Measurements from ENCODE around the gene BEST2. TPM values are rescaled to one million over a fixed set of nuclear protein-coding genes. Genes with fewer than 3 reads are reported as not detected.
"Not testable (repeated sequence)": the region's sequence is repeated elsewhere in the genome, so short reads cannot be mapped to it uniquely, and the experiment has no call there.

The BEST2 gene
- total RNA-seq, 1 experiment from 2014 or later, result not detected

- Histone ChIP-seq H3K79me2 (ENCODE audit: low read length) (peaks cover 28% of the 10 kb centered on the region), H3K4me1 (ENCODE audit: low read length) (peaks cover 43% of the 10 kb centered on the region)
- H3K27ac ChIP-seq (ENCODE audit: low read length); H2AFZ ChIP-seq (ENCODE audit: low read length); H3K9ac ChIP-seq (ENCODE audit: low read length); H3K4me2 ChIP-seq (ENCODE audit: low read depth, low read length, poor library complexity, severe bottlenecking); H4K20me1 ChIP-seq (ENCODE audit: insufficient read depth, low read depth, low read length); DNase-seq; H3K27me3 ChIP-seq (ENCODE audit: low read length); H3K36me3 ChIP-seq (ENCODE audit: insufficient read depth, low read length); H3K4me3 ChIP-seq (ENCODE audit: low read length); H3K9me3 ChIP-seq (ENCODE audit: low read length); H3K9me2 ChIP-seq (replicated peaks; ENCODE audit: insufficient read depth, low read length): not testable (repeated sequence)
Observed at GRCh38 chr19:12797607-12798006, 46.0 kb downstream of the BEST2 start.

- no peak overlapping the region for H3K27ac ChIP-seq (ENCODE audit: low read length)
- peaks cover 6% of the 10 kb centered on the region for H3K36me3 ChIP-seq (ENCODE audit: insufficient read depth, low read length)
- H3K9ac ChIP-seq (ENCODE audit: low read length), result peak overlapping the region; percentile 88
- no peaks in the 10 kb centered on the region for H3K9me2 ChIP-seq (replicated peaks; ENCODE audit: insufficient read depth, low read length)
- H3K4me2 ChIP-seq (ENCODE audit: low read depth, low read length, poor library complexity, severe bottlenecking), result peak overlapping the region; percentile 83
- H3K9me3 ChIP-seq (ENCODE audit: low read length), result no peaks in the 10 kb centered on the region
- H3K4me3 ChIP-seq (ENCODE audit: low read length), result peak overlapping the region; percentile 83; the same call in 1 of the 2 replicates
- H3K79me2 ChIP-seq (ENCODE audit: low read length), result peaks cover 20% of the 10 kb centered on the region
- peaks cover 30% of the 10 kb centered on the region for H3K4me1 ChIP-seq (ENCODE audit: low read length)
- no peaks in the 10 kb centered on the region for H4K20me1 ChIP-seq (ENCODE audit: insufficient read depth, low read depth, low read length)
- H2AFZ ChIP-seq (ENCODE audit: low read length), result no peak overlapping the region
- DNase-seq, result no peak
- H3K27me3 ChIP-seq (ENCODE audit: low read length), result no peaks in the 10 kb centered on the region
Observed at GRCh38 chr19:12799742-12800465, 48.3 kb downstream of the BEST2 start.

GRCh38 chr19:12800466-12800770, 48.8 kb downstream of the BEST2 start:
- Histone ChIP-seq H3K9me3 (ENCODE audit: low read length) (no peaks in the 10 kb centered on the region), H2AFZ (ENCODE audit: low read length) (no peak overlapping the region), H3K4me2 (ENCODE audit: low read depth, low read length, poor library complexity, severe bottlenecking) (peak overlapping the region; percentile 83), H3K9me2 (replicated peaks; ENCODE audit: insufficient read depth, low read length) (no peaks in the 10 kb centered on the region), H3K4me1 (ENCODE audit: low read length) (peaks cover 29% of the 10 kb centered on the region), H3K4me3 (ENCODE audit: low read length) (peak overlapping the region; percentile 83), H3K36me3 (ENCODE audit: insufficient read depth, low read length) (peaks cover 6% of the 10 kb centered on the region), H3K79me2 (ENCODE audit: low read length) (peaks cover 20% of the 10 kb centered on the region), H3K27ac (ENCODE audit: low read length) (peak overlapping the region; percentile 62; the same call in 1 of the 2 replicates), H3K9ac (ENCODE audit: low read length) (peak overlapping the region; percentile 88), H3K27me3 (ENCODE audit: low read length) (no peaks in the 10 kb centered on the region), H4K20me1 (ENCODE audit: insufficient read depth, low read depth, low read length) (no peaks in the 10 kb centered on the region)
- no peak for DNase-seq

GRCh38 chr19:12800923-12801465, 49.4 kb downstream of the BEST2 start:
- 0 out of 2 replicates have a peak overlapping the region, but pooled peaks have one; percentile 92 for H2AFZ ChIP-seq (ENCODE audit: low read length)

GRCh38 chr19:12801466-12802266, 50.1 kb downstream of the BEST2 start, which contains the start of the genes PRDX2 and THSD8:
PRDX2 (minus strand) TSS chr19:12801800; CDS start chr19:12801261, 539 bp downstream.
THSD8 (plus strand) TSS chr19:12802069; CDS start chr19:12802072, 3 bp downstream.
- H3K9me2 ChIP-seq (replicated peaks; ENCODE audit: insufficient read depth, low read length), result no peaks in the 10 kb centered on the region
- H3K79me2 ChIP-seq (ENCODE audit: low read length), result peaks cover 22% of the 10 kb centered on the region
- H2AFZ ChIP-seq (ENCODE audit: low read length), result peak within 1 kb of the TSS; percentile 92; the same call in 1 of the 2 replicates
- peak within 1 kb of the TSS; percentile 83 for H3K4me3 ChIP-seq (ENCODE audit: low read length)
- DNase-seq, result peak; percentile 96
- H4K20me1 ChIP-seq (ENCODE audit: insufficient read depth, low read depth, low read length), result no peaks in the 10 kb centered on the region
- peak within 1 kb of the TSS; percentile 62 for H3K27ac ChIP-seq (ENCODE audit: low read length)
- H3K4me2 ChIP-seq (ENCODE audit: low read depth, low read length, poor library complexity, severe bottlenecking), result peak within 1 kb of the TSS; percentile 83
- H3K4me1 ChIP-seq (ENCODE audit: low read length), result peaks cover 31% of the 10 kb centered on the region
- H3K9me3 ChIP-seq (ENCODE audit: low read length), result no peaks in the 10 kb centered on the region
- H3K27me3 ChIP-seq (ENCODE audit: low read length), result no peaks in the 10 kb centered on the region
- peaks cover 6% of the 10 kb centered on the region for H3K36me3 ChIP-seq (ENCODE audit: insufficient read depth, low read length)
- H3K9ac ChIP-seq (ENCODE audit: low read length), result peak within 1 kb of the TSS; percentile 88

More at GRCh38 chr19:12800923-12801465, 49.4 kb downstream of the BEST2 start:
- Histone ChIP-seq H3K9me2 (replicated peaks; ENCODE audit: insufficient read depth, low read length) (no peaks in the 10 kb centered on the region), H3K4me3 (ENCODE audit: low read length) (peak overlapping the region; percentile 83), H3K9ac (ENCODE audit: low read length) (peak overlapping the region; percentile 88), H3K27ac (ENCODE audit: low read length) (peak overlapping the region; percentile 62), H3K9me3 (ENCODE audit: low read length) (no peaks in the 10 kb centered on the region), H3K36me3 (ENCODE audit: insufficient read depth, low read length) (peaks cover 6% of the 10 kb centered on the region), H3K4me2 (ENCODE audit: low read depth, low read length, poor library complexity, severe bottlenecking) (peak overlapping the region; percentile 83), H4K20me1 (ENCODE audit: insufficient read depth, low read depth, low read length) (no peaks in the 10 kb centered on the region), H3K27me3 (ENCODE audit: low read length) (no peaks in the 10 kb centered on the region), H3K4me1 (ENCODE audit: low read length) (peaks cover 31% of the 10 kb centered on the region), H3K79me2 (ENCODE audit: low read length) (peaks cover 20% of the 10 kb centered on the region)
- DNase-seq, result peak; percentile 62

- DNase-seq, result no peak
- Histone ChIP-seq H3K36me3 (ENCODE audit: insufficient read depth, low read length) (peaks cover 6% of the 10 kb centered on the region), H3K9me3 (ENCODE audit: low read length) (no peaks in the 10 kb centered on the region), H3K79me2 (ENCODE audit: low read length) (peaks cover 29% of the 10 kb centered on the region), H3K9ac (ENCODE audit: low read length) (peak overlapping the region; percentile 88), H3K27me3 (ENCODE audit: low read length) (no peaks in the 10 kb centered on the region), H3K4me1 (ENCODE audit: low read length) (peaks cover 36% of the 10 kb centered on the region), H3K4me2 (ENCODE audit: low read depth, low read length, poor library complexity, severe bottlenecking) (peak overlapping the region; percentile 83), H2AFZ (ENCODE audit: low read length) (peak overlapping the region; percentile 92; the same call in 1 of the 2 replicates), H3K27ac (ENCODE audit: low read length) (no peak overlapping the region), H3K4me3 (ENCODE audit: low read length) (peak overlapping the region; percentile 83), H4K20me1 (ENCODE audit: insufficient read depth, low read depth, low read length) (no peaks in the 10 kb centered on the region), H3K9me2 (replicated peaks; ENCODE audit: insufficient read depth, low read length) (no peaks in the 10 kb centered on the region)
Observed at GRCh38 chr19:12802267-12803106, 50.9 kb downstream of the BEST2 start.

- H3K9me3 ChIP-seq (ENCODE audit: low read length), result no peaks in the 10 kb centered on the region
- no peak overlapping the region for H3K9ac ChIP-seq (ENCODE audit: low read length)
- H3K4me2 ChIP-seq (ENCODE audit: low read depth, low read length, poor library complexity, severe bottlenecking), result no peak overlapping the region
Observed at GRCh38 chr19:12804051-12804450, 52.5 kb downstream of the BEST2 start.

More at GRCh38 chr19:12804051-12804450, 52.5 kb downstream of the BEST2 start:
- H2AFZ ChIP-seq (ENCODE audit: low read length), result no peak overlapping the region
- DNase-seq, result no peak
- H3K27me3 ChIP-seq (ENCODE audit: low read length), result no peaks in the 10 kb centered on the region
- peaks cover 29% of the 10 kb centered on the region for H3K79me2 ChIP-seq (ENCODE audit: low read length)
- H3K4me3 ChIP-seq (ENCODE audit: low read length), result no peak overlapping the region
- no peak overlapping the region for H3K27ac ChIP-seq (ENCODE audit: low read length)
- no peaks in the 10 kb centered on the region for H3K9me2 ChIP-seq (replicated peaks; ENCODE audit: insufficient read depth, low read length)
- H3K36me3 ChIP-seq (ENCODE audit: insufficient read depth, low read length), result peaks cover 6% of the 10 kb centered on the region
- H3K4me1 ChIP-seq (ENCODE audit: low read length), result peaks cover 36% of the 10 kb centered on the region
- H4K20me1 ChIP-seq (ENCODE audit: insufficient read depth, low read depth, low read length), result no peaks in the 10 kb centered on the region
